GM21619 (cell line): ENCODE measurements around the gene CABP2.
"Not testable (repeated sequence)": the region's sequence is repeated elsewhere in the genome, so short reads cannot be mapped to it uniquely, and the experiment has no call there.

ENCODE experiments used
- ATAC-seq: cut with Tn5 transposase; IDR thresholded peaks from one replicate; pipeline ENCODE4 v1.9.1; 2021; ENCODE audit not compliant: unreplicated experiment

Gene CABP2

GRCh38 chr11:67477344-67478050, 45.7 kb downstream of the CABP2 start:
- not testable (repeated sequence) for ATAC-seq

- not testable (repeated sequence) for ATAC-seq
Measured at GRCh38 chr11:67476692-67477091, 46.6 kb downstream of the CABP2 start.

GRCh38 chr11:67472882-67473281, 50.4 kb downstream of the CABP2 start:
- no peak for ATAC-seq

- no peak for ATAC-seq
Measured at GRCh38 chr11:67470337-67471002, 52.8 kb downstream of the CABP2 start.

GRCh38 chr11:67469508-67469811, 53.8 kb downstream of the CABP2 start:
- ATAC-seq, result no peak
